SIG-M5 treated with dmso at 0.1 percent for 504 hours (cell line): ENCODE results near the gene IL6.

ENCODE experiments used
- DNase-seq: peaks from one replicate; lab custom pipeline; 2025; ENCODE audit not compliant: unreplicated experiment; lab: John Stamatoyannopoulos, UW

Gene IL6

DNA sequence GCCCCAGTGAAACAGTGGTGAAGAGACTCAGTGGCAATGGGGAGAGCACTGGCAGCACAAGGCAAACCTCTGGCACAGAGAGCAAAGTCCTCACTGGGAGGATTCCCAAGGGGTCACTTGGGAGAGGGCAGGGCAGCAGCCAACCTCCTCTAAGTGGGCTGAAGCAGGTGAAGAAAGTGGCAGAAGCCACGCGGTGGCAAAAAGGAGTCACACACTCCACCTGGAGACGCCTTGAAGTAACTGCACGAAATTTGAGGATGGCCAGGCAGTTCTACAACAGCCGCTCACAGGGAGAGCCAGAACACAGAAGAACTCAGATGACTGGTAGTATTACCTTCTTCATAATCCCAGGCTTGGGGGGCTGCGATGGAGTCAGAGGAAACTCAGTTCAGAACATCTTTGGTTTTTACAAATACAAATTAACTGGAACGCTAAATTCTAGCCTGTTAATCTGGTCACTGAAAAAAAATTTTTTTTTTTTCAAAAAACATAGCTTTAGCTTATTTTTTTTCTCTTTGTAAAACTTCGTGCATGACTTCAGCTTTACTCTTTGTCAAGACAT lies 574 bp upstream of the IL6 start:
- DNase-seq, result peak; percentile 71

DNA sequence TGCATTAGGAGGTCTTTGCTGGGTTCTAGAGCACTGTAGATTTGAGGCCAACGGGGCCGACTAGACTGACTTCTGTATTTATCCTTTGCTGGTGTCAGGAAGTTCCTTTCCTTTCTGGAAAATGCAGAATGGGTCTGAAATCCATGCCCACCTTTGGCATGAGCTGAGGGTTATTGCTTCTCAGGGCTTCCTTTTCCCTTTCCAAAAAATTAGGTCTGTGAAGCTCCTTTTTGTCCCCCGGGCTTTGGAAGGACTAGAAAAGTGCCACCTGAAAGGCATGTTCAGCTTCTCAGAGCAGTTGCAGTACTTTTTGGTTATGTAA lies 675 bp downstream of the IL6 start:
- DNase-seq, result no peak

DNA sequence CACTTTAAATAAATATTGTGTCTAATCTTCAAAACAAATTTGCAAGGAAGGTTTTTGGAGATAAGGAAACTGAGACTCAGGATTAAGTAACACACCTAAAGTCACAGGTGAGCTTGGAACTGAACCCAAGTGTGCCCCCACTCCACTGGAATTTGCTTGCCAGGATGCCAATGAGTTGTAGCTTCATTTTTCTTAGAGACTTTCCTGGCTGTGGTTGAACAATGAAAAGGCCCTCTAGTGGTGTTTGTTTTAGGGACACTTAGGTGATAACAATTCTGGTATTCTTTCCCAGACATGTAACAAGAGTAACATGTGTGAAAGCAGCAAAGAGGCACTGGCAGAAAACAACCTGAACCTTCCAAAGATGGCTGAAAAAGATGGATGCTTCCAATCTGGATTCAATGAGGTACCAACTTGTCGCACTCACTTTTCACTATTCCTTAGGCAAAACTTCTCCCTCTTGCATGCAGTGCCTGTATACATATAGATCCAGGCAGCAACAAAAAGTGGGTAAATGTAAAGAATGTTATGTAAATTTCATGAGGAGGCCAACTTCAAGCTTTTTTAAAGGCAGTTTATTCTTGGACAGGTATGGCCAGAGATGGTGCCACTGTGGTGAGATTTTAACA lies 1.5 kb downstream of the IL6 start:
- peak; percentile 73 for DNase-seq

DNA sequence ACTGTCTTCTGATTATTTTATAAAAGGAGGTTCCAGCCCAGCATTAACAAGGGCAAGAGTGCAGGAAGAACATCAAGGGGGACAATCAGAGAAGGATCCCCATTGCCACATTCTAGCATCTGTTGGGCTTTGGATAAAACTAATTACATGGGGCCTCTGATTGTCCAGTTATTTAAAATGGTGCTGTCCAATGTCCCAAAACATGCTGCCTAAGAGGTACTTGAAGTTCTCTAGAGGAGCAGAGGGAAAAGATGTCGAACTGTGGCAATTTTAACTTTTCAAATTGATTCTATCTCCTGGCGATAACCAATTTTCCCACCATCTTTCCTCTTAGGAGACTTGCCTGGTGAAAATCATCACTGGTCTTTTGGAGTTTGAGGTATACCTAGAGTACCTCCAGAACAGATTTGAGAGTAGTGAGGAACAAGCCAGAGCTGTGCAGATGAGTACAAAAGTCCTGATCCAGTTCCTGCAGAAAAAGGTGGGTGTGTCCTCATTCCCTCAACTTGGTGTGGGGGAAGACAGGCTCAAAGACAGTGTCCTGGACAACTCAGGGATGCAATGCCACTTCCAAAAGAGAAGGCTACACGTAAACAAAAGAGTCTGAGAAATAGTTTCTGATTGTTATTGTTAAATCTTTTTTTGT lies 2.3 kb downstream of the IL6 start:
- DNase-seq, result no peak

DNA sequence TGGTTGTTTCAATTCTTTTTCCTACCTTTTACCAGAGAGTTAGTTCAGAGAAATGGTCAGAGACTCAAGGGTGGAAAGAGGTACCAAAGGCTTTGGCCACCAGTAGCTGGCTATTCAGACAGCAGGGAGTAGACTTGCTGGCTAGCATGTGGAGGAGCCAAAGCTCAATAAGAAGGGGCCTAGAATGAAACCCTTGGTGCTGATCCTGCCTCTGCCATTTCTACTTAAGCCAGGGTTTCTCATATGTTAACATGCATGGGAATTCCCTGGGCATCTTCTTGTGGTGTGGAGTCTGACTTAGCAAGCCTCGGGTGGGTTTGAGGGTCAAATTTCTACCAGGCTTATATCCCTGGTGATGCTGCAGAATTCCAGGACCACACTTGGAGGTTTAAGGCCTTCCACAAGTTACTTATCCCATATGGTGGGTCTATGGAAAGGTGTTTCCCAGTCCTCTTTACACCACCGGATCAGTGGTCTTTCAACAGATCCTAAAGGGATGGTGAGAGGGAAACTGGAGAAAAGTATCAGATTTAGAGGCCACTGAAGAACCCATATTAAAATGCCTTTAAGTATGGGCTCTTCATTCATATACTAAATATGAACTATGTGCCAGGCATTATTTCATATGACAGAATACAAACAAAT lies 3.2 kb downstream of the IL6 start:
- DNase-seq, result no peak

DNA sequence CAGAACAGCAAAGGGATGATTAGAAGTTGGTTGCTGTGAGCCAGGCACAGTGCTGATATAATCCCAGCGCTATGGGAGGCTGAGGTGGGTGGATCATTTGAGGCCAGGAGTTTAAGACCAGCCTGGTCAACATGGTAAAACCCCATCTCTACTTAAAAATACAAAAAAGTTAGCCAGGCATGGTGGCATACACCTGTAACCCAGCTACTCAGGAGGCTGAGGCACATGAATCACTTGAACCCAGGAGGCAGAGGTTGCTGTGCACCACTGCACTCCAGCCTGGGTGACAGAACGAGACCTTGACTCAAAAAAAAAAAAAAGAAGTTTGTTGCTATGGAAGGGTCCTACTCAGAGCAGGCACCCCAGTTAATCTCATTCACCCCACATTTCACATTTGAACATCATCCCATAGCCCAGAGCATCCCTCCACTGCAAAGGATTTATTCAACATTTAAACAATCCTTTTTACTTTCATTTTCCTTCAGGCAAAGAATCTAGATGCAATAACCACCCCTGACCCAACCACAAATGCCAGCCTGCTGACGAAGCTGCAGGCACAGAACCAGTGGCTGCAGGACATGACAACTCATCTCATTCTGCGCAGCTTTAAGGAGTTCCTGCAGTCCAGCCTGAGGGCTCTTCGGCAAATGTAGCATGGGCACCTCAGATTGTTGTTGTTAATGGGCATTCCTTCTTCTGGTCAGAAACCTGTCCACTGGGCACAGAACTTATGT lies 4.1 kb downstream of the IL6 start:
- DNase-seq, result no peak

DNA sequence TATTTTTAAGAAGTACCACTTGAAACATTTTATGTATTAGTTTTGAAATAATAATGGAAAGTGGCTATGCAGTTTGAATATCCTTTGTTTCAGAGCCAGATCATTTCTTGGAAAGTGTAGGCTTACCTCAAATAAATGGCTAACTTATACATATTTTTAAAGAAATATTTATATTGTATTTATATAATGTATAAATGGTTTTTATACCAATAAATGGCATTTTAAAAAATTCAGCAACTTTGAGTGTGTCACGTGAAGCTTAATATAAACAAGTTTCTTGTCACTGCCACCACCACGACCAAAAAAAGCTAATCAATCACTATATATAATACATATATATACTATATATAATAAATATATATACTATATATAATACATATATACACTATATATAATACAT lies 4.8 kb downstream of the IL6 start:
- DNase-seq, result no peak

DNA sequence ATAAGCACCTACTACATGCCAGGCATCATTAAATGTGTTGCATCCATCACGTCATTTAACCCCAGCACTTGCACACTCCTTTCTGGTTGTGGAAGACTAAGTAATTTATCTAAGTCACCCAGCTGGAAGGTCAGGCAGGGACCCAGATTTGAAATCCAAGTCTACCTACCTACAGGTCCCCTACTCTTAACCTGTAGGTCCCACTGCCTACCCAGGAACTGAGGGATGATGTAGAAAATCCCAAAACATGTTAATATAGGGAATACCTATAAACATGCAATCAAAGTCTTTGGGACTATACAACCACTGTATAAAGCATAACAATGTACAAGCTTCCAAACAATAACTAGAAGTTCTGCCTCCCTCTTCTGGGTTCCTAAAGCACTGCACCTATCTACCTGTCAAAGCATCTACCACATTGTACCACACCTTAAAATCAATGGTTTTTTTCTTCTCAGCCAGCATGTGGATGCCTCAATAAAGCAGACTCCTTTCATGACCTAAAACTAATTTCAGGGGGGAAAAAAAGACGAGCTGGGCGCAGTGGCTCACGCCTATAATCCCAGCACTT lies 5.6 kb downstream of the IL6 start:
- DNase-seq, result peak; percentile 13

DNA sequence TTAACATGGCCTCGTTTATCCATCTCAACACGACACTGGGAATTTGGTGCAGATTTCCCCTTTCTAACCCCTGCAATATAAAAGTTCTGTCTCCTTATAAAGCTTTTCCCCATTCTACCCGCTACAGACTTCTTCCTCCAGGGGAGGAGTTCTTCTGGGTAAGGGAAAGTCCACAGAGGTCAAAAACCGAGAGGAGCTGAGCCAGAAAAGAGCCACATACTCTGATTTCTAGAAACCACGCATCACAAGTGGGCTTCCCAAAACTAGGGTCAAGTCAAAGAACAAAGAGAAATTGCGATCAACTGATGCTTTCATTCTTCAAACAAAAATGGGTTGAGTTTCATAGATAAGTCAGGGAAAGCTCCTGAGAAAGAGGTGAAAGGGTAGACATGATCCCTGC lies 6.8 kb downstream of the IL6 start:
- no peak for DNase-seq

DNA sequence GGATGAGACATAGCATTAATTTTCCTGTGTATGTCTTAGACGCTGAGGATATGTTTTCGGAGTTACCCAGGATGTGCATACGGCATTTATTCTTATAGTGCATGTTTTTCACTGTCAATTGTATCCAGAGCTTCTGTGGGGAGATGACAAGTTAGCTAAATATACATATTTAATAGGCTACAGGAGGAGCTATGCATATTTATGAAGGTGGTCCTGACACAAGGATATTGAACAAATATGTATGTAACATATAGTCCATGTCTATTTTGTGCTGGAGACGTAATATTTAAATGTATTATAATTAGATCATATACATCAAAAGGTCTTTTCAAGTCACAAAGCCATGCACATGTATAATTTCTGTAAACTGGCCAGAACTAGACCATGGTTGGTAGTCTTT lies 16.0 kb downstream of the IL6 start:
- DNase-seq, result no peak

DNA sequence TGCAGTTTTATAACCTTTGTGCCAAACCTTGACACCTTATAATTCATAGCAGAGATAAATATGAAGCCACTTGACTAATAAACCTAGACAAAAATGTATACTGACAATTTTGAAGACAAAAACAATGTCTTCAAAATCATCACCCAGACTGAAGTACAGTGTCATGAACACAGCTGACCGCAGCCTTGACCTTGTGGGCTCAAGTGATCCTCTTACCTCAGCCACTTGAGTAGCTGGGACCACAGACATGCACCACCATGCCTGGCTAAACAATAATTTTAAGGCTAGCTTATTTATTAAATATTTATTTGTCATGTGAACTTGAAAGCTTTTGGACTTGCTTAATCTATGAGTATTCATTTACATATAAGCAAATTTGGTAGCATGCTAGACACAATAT lies 24.3 kb downstream of the IL6 start:
- DNase-seq, result no peak

DNA sequence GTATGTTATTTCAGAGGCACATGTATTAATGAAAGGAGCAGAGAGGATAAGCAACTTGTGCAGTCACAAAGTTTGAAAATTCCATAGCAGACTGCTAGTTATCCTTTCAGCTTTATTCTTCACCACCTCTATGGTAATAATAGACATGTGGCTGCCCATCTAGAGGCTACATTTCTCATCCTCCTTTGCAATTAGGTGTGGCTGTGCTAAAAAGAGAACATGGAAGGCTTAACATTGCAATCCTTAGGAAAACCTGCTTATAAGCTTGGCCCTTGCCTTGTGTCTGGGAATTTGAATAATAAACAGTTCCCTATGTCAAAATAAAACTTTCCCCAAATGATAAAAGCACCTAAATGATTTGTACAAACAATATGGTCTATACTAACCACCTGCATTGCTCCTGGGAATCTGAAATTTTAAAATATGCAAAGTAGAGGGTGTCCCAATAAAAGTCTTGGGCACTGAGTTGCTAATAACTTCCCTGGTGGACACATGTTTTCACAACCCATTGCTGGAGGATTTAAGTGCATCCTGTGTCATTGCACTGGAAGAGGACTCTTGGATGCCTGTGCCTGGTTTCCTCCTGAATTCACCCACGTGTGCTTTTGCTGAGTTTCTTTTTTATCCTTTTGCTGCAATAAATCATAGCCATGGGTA lies 30.5 kb downstream of the IL6 start:
- DNase-seq, result no peak

DNA sequence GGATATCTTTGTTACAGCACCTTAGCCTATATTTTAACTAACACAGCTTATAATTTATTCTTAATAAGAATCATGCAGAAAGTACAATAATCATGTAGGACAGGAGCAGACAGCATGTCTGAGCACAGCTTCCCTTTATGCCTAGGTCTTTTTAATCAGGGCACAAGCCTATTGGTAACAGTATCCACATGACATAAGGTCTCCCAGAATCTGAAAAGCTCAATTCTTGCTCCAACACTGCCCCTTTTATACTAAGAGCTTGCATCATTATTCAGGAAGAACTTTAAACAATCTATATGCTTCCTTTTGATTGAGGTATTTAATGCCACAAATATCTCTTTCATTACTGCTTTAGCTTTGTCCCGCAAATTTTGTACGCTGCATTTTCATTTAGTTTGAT lies 31.6 kb downstream of the IL6 start:
- DNase-seq, result no peak

DNA sequence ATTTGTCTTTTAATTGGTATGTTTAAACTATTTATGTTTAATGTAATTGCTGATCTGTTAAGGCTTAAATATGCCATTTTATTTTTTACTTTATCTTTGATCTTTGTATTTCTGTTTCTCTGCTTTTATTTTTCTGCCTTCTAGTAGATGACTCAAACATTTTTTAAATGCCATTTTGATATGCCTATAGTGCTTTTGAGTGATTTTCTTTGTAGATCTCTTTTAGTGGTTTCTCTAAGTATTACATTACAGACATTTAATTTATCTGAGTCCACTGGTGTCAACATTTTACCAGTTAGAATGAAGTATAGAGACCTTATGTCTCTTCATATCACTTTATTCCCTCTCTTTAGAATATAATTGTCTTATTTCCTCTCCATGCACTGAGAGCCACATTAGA lies 32.7 kb downstream of the IL6 start:
- no peak for DNase-seq

DNA sequence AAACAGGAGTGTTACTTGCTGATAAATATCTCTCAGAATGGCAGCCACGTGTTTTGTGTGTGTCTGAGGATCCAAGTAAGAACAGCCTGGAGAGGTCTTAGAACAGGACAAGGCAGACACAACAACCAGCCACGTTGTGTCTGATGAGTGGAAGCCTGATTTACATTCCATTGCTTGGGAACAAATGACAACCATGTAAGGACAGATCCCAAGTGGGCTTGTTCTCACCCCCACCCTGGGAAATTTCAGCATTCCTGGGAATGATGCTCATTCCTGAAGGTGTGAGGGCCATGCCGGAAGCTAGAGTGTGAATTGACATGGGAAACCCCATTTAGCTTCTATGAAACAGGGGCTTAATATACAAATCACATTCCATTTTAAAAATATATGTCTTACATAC lies 35.9 kb downstream of the IL6 start:
- DNase-seq, result no peak

DNA sequence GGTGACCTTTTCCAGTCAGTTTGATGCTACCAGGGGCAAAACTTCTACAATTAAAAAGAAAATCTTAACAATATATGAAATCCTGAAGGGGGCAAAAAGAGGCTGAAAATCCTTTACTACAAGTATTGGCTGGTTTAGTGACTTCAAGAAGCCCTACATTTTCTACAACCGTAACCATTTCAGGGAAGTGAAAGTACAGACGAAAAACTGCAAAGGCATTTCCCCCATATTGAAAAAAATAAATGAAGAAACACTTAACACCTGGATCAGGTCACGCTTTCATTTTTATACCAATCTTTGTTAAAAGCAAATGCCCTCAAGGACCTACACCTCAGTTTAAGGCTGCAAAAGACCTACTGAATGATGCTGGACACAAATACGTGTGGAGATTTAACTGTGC lies 38.6 kb downstream of the IL6 start:
- peak; percentile 14 for DNase-seq

DNA sequence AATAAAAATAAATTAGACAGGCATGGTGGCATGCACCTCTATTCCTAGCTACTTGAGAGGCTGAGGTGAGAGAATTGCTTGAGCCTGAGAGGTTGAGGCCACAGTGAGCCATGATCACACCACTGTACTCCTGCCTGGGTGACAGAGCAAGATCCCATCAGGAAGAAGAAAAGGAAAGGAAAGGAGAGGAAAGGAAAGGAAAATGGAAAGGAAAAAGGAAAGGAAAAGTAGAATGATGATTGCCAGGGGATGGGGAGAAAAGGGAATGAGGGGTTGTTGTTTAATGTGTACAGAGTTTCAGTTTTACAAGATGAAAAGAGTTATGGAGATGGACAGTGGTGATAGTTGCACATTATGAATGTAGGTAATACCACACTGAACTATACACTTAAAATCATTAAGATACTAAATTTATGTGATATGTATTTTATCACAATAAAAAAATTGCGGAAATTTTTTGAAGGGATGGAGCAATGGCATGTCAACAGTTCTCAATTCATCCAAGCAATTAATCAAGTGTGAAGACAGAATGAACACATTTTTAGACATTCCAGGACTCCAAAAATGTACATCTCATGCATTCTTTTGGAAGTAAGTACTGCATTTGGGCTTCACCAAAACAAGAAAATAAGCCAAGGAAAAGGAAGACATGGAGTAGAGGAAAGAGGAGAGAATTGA lies 44.3 kb downstream of the IL6 start:
- DNase-seq, result no peak

DNA sequence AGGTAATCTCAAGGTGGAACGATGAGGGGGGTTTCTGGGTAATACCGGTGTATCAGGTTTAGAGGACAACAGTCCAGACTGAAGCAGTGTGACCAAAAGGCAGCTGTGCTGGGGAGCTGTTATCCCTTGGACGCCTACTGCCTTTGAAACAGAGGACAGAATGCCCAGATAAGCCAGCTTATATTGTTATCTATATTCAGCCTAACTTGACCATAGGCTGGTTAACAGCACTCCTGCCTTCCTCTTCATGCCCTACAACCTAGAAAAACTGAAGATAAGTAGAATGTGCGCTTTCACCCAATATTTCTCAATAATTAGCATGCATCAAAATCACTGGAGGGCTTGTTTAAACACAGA lies 44.9 kb downstream of the IL6 start:
- no peak for DNase-seq

DNA sequence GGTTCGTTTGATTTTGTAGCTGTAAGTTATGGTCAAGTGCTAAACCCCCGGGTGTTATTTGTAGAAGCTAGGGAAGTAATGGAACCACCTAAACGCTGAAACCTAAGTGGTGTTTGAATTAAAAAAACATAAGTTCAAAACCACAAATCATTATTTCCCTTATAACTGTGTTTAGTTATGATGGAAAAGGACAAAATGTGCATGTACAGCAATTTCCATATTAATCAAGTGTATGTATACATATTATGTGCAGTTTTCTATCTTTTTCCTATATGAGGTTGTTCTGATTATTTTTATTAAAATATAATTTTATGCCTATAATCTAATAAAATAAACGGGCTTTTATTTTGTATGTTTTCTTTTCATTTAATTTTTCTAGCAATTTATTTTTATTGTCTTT lies 45.9 kb downstream of the IL6 start:
- DNase-seq, result no peak

DNA sequence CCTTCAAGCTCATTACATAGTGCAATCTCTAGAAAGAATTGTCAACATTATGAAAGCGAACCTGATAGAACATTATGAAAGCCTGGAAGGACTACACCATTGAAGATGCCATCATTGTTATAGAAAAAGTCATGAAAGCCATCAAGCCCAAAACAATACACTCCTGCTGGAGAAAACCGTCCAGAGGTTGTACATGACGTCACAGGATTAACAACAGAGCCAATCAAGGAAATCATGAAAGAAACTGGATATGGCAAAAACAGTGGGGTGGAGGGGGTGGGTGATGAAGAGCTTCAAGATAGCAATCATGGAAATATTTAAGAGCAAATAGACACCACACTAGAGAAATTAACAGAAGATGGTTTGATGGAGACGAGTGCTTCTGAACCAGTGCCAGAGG lies 50.0 kb downstream of the IL6 start:
- no peak for DNase-seq
